Measurements from ENCODE around the gene RMP24.
"Not testable (repeated sequence)": the region's sequence is repeated elsewhere in the genome, so short reads cannot be mapped to it uniquely, and the experiment has no call there.

Gene RMP24

DNA sequence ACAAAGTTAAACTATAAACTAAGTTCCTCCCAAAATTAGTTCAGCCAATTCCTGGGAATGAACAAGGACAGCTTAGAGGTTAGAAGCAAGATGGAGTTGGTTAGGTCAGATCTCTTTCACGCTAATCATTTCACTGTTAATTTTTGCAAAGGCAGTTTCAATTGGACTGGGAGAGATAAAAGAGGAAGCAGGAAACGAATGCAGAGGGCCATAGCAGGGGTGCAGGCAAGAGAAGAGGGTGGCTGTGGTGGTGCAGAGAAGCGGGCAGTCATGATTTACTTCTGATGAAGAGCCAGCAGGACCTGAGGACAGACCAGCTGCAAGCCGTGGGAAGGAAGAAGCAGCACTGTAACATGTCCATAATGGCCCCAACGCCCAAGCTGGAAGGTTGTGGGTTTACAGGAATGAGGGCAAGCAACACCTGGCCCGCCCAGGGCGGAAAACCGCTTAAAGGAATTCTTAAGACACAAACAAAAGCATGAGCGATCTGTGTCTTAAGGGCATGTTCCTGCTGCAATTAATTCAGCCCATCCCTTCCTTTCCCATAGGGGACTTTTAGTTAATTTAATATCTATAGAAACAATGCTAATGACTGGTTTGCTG is 4.1 kb upstream of the RMP24 start:
- no peak for DNase-seq

DNA sequence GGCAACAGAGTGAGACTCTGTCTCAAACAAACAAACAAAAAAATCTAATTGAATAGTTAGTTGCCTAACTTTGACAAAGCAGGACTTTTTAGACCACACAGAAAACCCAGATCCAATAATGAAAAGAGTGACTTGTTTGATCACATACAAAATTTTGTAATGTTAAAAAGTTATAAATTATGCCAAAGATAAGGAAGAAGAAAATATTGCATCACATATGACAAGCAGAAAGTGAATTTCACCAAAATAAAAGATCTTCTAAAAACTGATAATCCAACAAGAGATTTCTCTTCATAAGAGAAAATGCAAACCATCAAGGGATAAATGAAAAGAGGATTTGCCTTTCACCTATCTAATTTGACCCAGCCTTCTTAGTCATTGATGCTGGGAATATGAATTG is 2.8 kb upstream of the RMP24 start:
- DNase-seq = no peak

DNA sequence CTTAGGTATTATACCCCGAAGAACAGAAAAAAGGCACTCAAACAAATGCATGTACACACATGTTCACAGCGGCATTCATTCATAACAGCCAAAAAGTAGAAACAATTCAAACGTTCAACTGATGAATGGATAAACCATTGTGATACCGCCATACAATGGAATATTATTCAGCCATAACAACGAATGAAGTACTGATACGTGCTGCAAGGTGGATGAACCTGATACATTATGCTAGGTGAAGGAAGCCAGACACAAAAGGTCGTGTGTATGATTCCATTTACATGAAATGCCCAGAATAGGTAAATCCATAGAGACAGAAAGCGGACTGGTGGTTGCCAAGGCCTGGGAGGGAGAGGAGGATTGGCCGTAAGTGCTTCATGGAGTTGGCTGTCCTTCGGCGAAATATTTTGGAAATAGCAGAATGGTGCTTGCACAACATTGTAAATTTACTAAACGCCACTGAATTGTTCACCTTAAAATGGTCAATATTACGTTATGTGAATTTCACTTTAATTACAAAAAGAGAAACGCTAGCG is 750 bp upstream of the RMP24 start:
- peak in 1 of 2 experiments; percentile 47 for DNase-seq

DNA sequence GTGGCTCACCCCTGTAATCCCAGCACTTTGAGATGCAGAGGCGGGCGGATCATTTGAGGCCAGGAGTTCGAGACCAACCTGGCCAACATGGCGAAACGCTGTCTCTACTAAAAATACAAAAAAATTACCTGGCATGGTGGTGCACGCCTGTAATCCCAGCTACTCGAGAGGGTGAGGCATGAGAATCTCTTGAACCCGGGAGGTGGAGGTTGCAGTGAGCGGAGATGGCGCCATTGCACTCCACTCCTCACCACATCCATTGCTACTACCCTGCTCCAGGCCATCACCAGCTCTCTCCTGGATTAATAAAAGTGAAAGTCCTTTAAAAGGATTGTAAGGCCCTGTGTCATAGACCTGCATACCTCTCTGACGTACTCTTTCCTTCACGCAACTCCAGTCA is 1.2 kb downstream of the RMP24 start:
- no peak for DNase-seq

DNA sequence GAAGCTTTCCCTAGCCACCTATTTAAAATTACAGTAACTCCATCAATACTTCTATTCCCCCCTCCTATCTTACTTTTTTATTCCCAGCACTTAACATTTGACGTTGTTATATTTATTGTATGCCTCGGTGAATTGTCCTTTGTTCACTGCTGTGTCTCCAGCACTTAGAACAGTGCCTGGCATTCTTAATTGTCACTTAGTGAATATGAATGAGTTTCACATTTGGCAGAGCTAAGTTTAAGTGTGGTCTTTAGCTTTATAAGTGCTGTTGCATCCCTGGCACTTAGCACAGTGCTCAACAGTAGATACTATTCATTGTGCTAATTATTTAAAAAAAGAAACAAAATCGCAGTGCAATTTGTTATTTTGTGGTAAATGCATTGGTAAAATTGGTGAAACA is 1.7 kb downstream of the RMP24 start:
- DNase-seq = no peak

DNA sequence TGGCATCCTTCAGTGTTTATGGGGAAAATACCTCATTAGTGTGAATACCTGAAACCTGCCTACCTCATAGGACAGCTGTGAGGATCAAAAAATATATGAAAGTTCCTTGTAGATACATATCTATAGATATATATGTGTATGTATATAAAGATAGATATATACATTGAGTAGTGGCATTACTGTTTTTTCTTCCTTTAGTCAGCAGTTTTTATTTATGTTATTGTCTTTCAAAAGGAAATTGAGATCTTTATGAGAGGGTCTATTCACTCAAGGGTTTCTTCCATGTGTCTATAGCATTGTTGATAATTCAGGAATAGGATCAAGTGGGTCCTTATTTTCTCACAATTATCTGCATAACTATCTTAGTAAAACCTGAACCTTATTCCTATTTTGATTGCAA is 6.6 kb downstream of the RMP24 start:
- no peak for DNase-seq

DNA sequence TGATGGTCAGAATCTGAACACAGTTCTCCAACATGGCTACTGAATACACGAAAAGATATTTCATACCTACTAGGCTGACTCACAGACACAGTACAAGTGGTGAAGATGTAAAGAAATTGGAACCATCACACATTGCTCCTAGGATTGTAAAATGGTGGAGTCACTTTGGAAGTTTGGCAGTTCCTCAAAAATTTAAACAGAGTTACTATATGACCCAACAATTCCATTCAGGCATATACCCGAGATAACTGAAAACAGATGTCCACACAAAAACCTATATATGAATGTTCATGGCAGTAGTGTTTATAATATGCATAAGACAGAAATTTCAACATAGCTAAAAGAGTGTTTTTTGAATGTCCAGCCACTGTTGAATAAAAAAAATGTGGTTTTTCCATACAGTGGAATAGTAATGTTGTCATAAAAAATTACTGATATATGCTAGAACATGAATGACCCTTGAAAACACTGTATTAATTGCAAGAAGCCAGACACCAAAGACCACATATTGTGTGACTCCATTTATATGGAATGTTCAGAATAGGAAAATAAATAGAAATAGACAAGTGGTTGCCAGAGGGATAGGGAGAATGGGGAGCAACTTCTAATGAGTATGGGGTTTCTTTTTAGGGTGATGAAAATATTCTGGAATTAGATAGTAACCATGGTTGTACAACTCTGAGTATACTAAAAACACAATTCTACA is 10.1 kb downstream of the RMP24 start:
- no peak for DNase-seq

DNA sequence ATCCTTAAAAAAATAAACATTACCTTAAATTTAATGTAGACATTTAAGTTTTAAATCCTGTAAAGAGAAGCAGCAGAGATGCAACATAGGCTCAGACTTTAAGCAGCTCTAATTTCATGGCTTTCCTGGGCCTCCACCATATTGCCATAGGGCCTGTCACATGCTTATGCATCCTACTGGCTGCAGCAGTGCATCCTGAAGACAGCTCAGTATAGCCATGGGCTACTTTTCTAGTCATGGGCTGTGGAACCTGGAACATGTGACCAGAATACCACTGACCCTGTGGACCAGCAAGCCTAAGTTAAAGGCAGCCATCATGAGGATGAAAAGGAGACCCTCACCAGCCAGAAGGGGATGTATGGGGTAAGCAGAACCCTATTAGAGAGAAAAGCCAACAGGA is 10.7 kb downstream of the RMP24 start:
- DNase-seq = no peak

DNA sequence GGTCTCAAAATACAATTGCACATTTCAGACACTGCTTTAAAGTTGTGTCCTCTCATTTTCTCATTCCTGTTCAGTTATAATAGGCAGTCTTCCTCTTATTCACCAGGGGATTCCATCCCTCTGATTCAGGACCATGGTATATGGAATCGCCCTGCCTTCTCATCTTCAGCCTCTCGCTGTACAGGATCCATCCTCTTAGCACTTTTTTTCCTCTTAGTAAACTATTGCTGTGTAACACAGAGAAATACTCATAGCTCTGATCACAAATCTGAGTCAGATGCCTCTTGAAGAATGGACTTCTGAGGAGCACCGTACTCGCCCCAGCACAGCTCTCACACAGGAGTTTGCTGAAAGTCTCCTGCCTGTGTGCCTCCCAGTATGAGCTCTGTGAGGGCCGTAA is 11.3 kb downstream of the RMP24 start:
- no peak for DNase-seq

DNA sequence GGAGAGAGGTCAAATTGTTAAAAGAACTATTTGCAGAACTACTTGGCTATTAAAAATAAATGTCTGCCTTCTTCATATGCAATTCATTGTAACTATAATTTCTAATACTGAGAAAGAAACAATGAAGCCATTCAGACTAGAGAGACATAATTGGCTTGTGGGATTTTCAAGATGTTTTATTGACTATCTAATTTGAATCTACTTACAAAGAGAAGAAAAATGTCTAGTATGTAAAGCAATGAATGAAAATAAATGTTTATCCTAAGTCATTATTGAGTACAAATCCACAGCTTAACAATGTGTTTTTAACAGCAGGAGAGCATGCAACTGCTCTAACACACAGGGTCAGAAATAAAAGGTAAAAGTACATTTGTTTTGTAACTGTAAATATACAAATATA is 19.2 kb downstream of the RMP24 start:
- no peak for DNase-seq

DNA sequence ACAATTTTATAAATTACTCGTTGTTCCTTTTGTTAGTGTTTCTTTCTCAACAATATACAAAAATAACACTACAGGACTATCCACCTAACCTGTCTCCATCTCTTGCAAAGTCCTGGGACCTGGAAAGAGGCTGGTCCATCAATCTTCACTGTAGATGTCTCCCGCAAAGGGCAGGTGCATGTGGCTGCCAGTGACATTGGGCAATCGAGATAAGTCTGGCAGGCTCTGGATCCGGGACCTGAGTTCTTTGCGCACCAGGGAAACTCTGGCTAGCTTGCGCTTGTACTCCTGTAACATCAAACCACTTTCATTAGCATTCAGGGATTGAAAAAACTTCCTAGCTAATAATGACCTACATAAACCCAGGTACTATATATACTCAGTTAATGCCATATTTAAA is 20.5 kb downstream of the RMP24 start:
- DNase-seq = no peak

DNA sequence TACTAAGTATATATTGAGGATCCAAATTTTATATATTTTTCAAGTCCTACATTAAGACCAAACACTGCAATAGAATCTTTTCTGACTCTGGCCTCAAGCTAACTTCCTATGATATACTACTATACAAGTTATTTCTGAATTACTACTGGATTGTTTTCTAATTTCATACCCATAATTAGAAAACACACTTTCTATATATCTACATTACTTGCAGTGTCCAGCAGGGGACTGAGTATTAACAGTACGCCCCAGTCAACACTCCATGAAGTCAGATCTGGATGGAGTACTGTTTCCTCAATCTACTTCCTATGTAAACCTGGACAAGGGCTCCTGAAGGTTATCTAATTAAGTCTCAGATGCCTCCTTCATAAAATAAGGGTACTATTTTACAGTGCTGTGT is 26.5 kb downstream of the RMP24 start:
- DNase-seq = no peak

DNA sequence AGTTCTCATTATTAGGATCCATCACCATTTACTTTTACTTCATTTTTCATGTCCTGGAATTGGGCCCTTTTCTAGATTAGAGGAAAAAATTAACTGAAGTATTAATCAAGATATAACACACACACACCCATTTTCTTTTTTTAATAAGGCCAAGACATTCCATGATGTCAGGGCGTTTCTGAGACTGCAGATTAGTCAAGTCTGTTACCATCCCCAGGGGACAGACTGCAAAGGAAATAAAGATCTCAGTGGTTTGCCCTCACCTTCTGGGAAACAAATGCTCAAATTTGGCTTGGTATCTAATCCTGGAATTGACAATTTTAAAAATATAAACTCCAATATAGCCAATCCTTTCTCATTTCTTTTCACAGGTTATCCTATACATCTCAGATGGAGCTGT is 27.4 kb downstream of the RMP24 start:
- no peak for DNase-seq

DNA sequence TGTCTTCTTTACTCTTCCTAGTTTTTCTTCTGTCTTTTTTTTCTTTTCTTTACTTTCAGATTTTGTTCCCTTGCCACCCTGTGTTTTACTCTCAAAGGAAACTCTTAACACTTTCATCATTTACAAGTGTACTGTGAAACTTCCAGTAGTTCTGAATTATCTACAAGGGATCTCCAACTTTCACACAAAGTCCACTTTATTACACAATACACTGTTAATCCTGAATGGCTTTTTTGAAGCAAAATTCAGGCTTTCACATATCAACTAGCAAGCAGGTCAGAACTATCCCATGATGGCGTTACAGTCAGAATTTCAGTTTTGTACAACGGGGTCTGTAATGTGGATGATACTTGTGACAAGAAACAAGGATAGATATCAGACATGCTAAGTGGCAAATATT is 34.5 kb downstream of the RMP24 start:
- no peak for DNase-seq

DNA sequence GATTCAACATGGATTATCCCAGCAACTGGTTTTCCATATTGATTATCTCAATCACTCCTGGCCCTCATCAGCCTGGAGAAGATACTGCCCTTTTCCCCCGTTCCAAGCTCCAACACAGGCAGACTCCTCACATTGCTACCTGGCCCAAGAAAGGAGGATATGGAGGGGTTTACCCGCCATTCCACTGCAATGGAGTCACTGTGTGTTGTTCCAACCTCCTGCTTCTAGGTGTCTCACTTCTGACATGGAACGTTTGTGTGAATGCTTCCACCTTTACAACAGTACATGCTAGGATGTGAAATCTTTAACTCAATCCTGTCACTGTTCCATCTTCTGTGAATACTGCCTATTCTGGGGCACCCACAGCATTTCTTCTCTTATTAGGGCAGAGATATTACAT is 36.7 kb downstream of the RMP24 start:
- no peak for DNase-seq

DNA sequence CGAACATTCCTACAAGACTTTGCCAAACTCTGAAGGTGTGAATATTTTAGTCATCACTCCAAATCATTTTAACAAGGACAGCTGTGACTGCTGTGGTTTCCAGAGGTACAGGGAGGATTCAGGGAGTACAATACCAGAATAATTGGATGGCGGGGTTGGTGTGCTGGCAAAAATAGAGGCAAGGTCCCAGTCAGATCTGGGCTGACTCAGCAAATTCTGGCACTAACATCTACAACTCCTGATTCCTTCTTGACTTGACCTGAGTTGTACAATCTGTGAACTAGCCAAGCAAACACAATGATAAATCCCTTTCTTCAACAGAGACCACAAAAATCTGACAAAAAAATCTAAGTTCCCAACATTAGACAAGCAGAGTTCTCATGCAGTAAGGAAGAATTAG is 40.4 kb downstream of the RMP24 start:
- DNase-seq = no peak

DNA sequence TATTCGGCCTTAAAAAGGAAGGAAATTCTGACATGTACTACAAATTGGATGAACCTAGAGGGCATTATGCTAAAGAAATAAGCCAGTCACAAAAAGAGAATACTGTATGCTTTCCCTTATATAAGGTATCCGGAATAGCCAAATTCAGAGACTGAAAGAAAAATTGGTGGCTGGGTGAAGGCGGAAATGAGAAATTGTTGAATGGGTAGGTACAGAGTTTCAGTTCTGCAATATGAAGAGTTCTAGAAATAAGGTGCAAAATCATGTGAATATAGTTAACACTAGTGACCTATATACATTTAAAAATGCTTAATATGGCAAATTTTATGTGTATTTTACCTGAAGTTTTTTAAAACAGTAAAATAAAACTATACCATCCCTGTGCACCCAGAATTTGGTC is 43.1 kb downstream of the RMP24 start:
- DNase-seq = no peak

DNA sequence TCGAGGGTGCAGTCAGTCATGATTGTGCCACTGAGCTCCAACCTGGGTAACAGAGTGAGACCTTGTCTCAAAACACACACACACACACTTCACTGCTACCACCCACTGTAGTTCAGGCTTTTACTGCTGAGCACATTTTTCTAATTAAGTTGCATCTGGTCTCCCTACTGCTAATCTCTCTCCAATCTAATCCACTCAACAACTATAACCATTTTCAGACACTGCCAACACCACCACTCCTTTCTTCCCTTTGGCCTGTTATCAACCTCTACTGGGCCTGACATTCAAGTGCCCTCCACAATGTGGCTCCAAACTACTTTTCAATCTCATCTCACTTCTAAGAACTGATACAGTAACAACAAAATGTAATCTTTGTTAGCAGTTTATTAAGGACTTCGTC is 44.8 kb downstream of the RMP24 start:
- no peak for DNase-seq

DNA sequence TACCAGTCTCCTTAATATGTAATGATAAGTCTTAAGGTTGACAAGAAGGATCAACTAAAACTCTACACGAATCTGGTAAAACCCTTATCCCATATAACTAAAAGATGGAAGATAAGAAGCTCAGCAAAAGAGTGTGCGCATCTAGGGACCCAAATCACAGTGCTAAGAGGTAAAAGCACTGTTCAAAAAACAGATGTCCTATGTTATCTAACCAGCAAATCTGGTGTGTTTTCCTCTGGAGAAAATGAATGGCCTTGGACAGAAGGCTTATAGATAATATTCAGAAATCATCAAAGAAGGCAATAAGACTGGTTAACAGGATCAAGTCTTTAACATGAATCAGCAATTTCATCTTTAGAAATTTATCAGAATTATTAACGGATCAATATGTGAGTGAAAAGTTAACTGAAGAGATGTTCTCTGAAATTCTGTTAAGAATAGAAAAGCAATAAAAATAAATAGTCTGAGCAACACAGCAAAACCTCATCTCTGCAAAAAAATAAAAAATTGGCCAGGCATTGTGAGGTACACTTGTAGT is 47.8 kb downstream of the RMP24 start:
- no peak for DNase-seq

DNA sequence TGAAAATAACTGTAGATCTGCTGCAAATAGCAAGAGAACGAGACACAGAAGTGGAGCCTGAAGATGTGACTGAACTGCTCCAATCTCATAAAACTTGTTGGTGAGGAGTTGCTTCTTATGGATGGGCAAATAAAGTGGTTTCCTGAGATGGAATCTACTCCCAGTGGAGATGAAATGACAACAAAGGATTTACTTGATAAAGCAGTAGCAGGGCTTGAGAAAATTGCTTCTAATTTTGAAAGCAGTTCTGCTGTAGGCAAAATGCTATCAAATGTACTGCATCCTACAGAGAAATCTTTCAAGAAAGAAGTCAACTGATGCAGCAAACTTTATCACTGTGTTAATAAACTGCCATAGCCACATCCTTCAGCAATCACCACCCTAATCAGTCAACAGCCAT is 50.9 kb downstream of the RMP24 start:
- no peak for DNase-seq

DNA sequence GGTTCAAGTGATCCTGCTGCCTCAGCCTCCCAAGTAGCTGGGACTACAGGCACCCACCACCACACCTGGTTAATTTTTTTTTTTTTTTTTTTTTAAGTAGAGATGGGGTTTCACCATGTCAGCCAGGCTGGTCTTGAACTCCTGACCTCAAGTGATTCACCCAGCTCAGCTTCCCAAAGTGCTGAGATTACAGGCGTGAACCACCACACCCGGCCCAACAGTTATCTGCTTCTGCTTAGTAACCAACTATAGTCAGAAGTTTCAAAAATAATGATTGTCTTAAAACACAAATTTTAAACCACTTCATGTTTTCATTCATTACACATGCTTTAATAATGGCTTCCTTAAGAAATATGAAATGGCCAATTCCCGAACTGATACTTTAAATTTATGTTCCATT is 51.8 kb downstream of the RMP24 start:
- not testable (repeated sequence) for DNase-seq

DNA sequence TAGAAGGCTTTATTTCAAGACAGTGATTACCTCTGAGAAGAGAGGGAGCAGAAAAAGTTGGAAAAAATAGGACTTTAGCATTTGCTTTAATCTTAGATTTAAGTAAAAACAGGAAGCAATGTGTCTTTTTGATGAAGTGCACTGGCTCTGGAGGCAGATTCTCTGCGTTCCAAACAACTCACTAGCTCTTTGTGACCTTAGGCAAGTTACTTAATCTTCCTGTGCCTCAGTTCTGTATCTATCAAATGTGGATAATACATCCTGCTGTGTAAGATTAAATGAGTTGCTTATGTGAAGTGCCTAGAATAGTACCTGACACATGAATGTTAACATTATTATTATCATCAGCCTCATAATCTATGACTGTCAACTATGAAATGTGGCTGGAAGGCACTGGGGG is 52.5 kb downstream of the RMP24 start:
- no peak for DNase-seq

DNA sequence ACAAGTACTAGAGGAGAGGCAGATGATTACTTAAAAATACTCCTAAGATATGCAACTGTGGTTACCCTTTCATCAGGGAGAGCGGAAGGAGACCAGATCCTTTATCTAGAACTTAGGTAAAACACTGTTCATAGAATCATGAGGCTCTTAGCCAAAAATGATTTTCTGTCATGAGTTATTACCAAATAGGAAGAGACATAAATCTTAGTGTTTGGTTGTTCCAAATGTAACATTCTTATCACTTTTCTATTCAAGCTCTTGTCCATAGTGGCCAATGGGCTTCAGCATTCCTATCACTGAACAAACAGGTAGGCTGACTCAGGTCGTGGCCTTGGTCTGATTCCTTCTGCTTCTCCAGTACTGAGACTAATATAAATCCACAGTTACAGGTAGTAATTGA is 56.4 kb downstream of the RMP24 start:
- no peak for DNase-seq
